GM19468 (cell line): ENCODE data around the gene CABP1.

Source experiments
- ATAC-seq: cut with Tn5 transposase; IDR thresholded peaks from one replicate; pipeline ENCODE4 v1.9.1; 2021; ENCODE audit warnings: mild to moderate bottlenecking, moderate library complexity, moderate number of reproducible peaks; ENCODE audit not compliant: unreplicated experiment; ENCODE audit errors: extremely low read depth

The CABP1 gene

DNA sequence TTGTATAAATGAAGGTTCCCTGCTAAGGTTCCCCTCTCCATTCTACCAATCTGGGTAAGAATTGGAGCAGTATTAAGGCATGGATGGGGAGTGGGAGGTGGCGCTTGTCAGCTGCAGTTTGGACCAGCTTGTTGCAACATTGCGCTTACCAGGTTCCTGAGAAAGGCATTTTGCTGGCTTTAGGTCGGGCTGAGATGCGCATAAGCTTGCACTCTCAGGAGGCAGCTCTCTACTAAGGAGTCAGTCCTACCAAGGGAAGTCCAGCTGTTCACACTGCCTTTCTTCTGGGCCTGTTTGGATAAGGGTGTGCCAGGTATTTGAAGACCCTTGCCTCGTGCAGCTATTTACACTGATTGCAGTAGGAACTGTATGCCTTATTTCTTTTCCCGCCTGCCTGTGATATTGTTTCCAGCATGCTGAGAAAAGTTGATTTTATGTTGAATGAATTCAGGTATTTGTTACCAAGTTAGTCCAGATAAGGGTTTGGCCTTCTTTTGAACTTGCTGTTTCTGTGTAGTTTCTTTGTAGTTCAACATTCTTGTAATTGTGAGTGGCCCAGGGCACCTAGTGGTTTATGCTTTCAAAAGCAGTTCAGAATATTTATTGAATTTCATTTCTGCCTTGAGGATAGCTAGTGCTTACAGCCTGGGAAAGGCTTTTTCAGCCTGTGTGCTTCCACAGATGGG lies 49.1 kb downstream of the CABP1 start:
- ATAC-seq, result no peak

- no peak for ATAC-seq
These were observed 49.6 kb downstream of the CABP1 start for GRCh38 chr12:120690083-120690450.

DNA sequence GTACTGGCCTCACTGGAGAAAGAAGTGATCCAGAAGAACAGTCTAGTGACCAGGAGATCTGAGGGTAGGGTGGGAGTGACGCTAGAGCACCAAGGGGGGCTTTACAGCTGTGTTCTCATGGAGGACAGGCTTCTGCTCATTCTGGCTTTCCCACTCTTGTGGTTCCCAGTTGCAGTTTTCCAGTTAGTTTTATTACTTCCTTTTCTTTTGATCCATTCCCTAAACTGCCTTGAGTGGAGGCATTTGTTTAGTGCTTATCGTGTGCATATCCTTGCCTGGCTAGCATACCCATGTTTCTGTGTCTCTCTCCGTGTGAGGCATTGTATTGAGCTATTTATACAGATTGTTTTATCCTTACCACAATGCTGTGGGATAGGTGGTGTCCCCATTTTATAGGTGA lies 50.6 kb downstream of the CABP1 start:
- no peak for ATAC-seq

DNA sequence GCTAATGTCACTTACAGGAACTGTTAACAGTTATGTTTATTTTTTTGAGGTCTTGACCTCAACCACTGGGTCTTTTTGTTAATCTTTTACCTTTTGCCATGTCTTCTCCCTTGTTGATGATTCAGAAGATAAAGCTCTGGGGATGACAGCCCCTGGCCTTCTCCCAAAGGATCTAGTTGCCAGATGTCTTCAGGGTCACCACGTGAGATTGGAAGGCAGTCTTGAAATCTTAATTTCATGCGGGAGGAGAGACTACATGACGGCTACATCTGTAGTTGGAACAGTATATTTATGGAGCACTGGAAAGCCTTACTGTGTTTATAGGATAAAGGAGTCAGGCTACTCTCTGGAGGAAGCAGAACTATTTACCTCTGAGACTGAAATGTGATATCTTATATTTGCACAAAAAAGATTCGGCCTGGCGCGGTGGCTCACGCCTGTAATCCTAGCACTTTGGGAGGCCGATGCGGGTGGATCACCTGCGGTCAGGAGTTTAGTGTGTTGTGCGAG lies 52.2 kb downstream of the CABP1 start:
- ATAC-seq, result no peak

DNA sequence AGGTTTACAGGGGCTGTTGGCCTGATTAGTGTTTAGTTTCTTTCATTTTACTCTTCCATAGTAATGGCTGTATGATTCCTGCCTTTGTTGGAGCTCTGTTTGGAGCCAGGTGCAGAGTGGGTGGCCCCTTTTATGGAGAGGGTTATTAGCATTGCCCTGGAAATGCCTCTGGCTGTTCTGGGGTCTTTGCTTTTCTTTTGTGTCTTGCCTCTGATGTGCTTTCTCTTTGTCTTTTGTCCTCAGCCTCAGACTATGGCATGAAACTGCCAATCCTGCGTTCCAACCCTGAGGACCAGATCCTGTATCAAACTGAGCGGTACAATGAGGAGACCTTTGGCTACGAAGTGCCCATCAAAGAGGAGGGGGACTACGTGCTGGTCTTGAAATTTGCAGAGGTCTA lies 53.4 kb downstream of the CABP1 start:
- no peak for ATAC-seq

- no peak for ATAC-seq
These were observed 56.2 kb downstream of the CABP1 start for GRCh38 chr12:120696626-120697025.

DNA sequence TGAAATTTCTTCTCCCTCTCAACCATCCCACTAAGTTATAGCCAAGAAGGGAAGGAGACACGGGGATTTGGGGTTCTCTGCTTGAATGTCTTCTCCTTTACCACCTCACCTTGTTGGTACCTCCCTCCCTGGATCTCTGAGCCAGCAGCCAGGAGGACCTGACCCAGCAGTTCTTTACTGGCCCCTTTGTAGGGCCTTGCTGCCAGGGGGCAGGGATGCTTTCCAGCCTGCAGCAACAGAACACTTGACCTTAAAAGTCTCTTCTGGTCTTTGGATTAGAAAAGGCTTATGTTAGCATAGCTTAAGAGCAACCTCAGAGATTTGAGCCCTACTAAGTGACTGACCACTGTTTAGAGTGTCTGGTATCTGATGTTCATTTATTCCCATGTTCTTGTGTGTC lies 56.9 kb downstream of the CABP1 start:
- no peak for ATAC-seq

DNA sequence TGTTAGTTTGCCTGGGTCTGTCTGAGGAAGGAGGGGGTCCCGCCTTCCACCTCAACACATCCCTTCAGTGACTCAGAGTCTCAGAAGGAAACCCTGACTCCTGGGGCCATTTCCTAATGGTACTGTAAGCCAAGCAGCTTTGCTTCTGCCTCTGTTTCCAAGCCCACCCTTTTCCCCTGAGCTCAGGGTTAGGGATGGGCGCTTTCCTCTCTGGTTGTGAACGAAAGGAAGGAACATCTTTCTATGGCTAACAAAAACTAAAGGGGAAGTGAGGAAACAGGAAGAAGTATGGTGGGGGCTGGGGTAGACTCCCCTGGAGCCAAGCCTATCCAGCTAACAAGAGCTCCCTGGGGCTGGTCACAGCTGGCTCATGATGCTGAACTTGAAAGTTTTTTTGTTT lies 58.2 kb downstream of the CABP1 start:
- no peak for ATAC-seq

DNA sequence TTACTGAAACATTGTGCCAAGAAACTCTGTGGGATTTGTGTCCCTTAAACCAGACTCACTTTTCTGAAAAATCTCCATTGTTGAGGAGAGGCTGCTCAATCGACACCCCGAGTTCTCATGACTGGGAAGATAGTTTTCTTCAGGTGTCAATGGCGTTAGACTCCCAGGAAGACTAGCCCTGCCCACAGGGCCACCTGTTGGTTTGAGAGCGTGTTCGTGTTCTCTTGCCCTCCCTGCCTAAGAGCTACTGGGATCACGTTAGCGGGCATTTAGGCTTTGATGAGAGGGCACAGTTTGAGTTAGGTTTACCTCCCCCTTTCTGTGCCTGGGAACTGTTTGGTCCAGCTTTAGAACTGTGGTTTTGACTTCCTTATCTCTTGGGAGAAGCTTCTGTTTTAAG lies 59.1 kb downstream of the CABP1 start:
- no peak for ATAC-seq

- no peak for ATAC-seq
These were observed 60.5 kb downstream of the CABP1 start for GRCh38 chr12:120700886-120701285.

- ATAC-seq, result no peak
These were observed 62.2 kb downstream of the CABP1 start for GRCh38 chr12:120702637-120703036.

- no peak for ATAC-seq
These were observed 63.0 kb downstream of the CABP1 start for GRCh38 chr12:120703311-120703942.

DNA sequence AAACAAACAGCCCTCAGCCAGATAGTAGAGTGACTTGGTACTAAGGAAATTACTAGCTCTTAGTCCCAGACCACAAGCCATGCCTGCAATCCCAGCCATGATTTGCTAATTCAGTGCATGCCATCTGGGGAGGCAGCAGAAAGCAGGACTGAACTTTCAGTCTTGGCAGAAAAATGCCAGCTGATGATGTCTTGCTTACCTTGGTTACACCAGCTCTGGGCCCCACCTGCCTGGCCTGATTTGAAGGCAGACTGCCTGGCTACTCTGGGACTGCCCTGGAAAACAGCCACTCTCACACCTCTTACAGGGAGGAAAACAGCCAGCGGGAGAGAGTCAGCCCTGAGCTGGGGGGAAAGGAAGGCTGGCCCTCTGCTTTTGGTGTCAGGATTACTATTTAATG lies 65.2 kb downstream of the CABP1 start:
- ATAC-seq, result no peak

- ATAC-seq, result no peak
These were observed 65.6 kb downstream of the CABP1 start for GRCh38 chr12:120706029-120706428.

- ATAC-seq, result no peak
These were observed 68.2 kb downstream of the CABP1 start for GRCh38 chr12:120708651-120709050.

GRCh38 chr12:120710031-120710804 lies 69.8 kb downstream of the CABP1 start, which contains the start of gene UNC119B:
TSS of gene UNC119B (plus strand) at chr12:120710458. CDS start at chr12:120710475, 17 bp downstream.
- ATAC-seq, result peak; percentile 21

DNA sequence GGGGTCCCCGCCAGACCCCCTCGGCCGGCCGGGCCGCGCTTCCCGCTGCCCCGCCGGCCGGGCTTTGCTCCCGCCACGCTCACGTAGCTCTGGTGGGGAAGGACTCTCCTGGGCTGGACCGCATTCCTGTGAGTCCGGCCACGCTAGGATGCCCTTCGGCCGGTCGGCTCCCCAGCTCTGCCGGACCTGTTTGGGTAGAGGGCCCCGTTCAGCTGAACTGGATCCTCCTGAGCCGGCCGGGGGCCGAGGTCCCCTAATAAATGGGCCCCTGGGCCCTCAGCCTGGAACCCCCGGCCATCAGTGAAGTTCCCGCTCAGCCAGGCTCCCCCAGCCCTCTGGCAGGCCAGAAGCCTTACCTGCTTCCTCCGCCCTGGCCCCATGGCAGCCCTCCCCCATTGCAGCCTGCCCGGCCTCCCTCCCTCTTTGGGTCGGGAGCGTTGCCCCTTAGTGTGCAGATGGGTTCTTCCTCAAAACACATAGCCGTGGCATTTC lies 70.4 kb downstream of the CABP1 start:
- ATAC-seq, result no peak

DNA sequence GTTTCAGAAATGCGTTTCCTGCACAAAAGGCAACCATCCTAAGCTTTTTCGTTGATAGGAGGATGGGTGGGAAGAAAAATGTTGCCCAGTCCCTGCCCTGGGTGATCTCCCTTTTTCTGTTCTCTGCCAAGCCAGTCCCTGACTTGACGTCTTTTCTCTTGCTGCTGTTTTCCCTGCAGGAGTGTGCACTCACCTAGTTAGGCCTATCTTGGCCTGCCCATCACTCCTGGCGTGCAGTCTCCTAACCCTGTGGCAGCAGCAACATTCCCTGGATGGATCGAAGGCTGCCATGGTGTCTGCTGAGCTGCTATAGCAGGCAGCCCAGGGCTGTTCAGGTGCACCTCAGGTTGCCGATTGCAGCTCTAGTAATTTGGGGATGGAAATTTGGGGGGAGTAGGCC lies 71.0 kb downstream of the CABP1 start:
- ATAC-seq, result no peak

DNA sequence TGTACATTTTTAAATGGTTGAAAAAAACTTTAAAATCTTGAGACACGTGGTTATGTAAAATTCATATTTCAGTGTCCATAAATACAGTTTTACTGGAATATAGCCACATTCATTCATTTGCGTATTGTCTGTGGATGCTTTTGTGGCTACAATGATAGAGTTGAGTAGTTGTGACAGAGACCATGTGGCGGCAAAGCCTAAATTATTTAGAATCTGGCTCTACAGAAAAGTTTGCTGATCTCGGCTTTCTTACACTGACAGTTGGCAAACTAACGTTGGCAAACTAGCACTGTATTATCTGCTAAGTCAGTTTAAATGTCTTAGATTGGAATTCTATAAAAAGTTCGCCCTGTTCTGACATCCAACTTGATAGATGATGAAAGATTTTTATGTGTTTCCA lies 72.2 kb downstream of the CABP1 start:
- no peak for ATAC-seq

DNA sequence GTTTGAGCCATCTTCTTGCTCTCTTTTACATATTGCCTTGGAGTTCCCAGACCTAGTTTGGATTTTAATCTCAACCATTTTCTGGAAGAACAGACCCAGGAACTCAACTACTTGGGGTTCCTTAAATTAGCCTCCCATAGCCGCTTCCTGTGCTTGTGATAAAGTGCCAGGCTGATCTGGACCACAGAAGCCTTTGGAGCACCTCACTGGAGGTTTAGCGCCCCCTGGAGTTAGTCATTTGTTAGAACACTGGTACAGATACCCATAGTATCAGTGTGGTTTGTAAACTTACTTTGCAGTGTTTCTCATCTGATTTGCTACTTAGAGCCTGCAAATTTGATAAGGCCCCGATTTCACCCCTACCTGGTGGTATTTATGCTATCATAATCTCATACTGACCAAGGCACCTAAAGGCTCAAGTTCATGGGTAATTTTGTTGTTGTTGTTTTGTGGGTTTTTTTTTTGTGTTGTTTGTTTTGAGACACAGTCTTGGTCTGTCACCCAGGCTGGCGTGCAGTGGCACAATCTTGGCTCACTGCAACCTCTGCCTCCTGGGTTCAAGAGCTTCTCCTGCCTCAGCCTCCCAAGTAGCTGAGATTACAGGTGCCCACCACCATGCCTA lies 73.5 kb downstream of the CABP1 start:
- no peak for ATAC-seq
